HepG2 (cell line): ENCODE results near the gene NFYC. TPM values are rescaled to one million over a fixed set of nuclear protein-coding genes. Genes with fewer than 3 reads are reported as not detected.

Source experiments
- FOSL1 ChIP-seq: sonication (generic); formaldehyde crosslinking; IDR thresholded peaks from 2 replicates; pipeline ENCODE4 v1.9.0; 2021; ENCODE audit warnings: missing genetic modification reagents, borderline replicate concordance
- FOXA3 ChIP-seq: IDR thresholded peaks from 2 replicates; pipeline ENCODE4 v1.6.1; 2016; ENCODE audit warnings: missing genetic modification reagents, missing compliant biosample characterization
- GTF3A ChIP-seq: sonication (generic); formaldehyde crosslinking; conservative IDR thresholded peaks from 2 replicates; pipeline ENCODE4 v1.4.0; 2020; ENCODE audit warnings: mild to moderate bottlenecking, missing genetic modification reagents
- HOXA9 ChIP-seq: sonication (generic); formaldehyde crosslinking; IDR thresholded peaks from 2 replicates; pipeline ENCODE4 v1.8.1; 2022; ENCODE audit warnings: missing genetic modification reagents, mild to moderate bottlenecking, moderate library complexity, borderline replicate concordance
- RBM39 ChIP-seq: fragments of 200-400 bp; formaldehyde crosslinking; IDR thresholded peaks from one replicate; pipeline ENCODE4 v1.6.1; 2018; ENCODE audit warnings: antibody characterized with exemption, mild to moderate bottlenecking, low read depth, low read length; ENCODE audit not compliant: poor library complexity, severe bottlenecking
- RNF219 ChIP-seq: sonication (generic); formaldehyde crosslinking; IDR thresholded peaks from 2 replicates; pipeline ENCODE4 v1.5.0; 2020; ENCODE audit warnings: mild to moderate bottlenecking, missing genetic modification reagents
- SP5 ChIP-seq: IDR thresholded peaks from 2 replicates; pipeline ENCODE4 v1.6.1; 2016; ENCODE audit warnings: low read depth, borderline replicate concordance
- ZKSCAN5 ChIP-seq: sonication (generic); formaldehyde crosslinking; IDR thresholded peaks from 2 replicates; pipeline ENCODE4 v1.5.1; 2020; ENCODE audit warnings: mild to moderate bottlenecking, missing genetic modification reagents
- ZNF333 ChIP-seq: sonication (generic); formaldehyde crosslinking; IDR thresholded peaks from 2 replicates; pipeline ENCODE4 v1.4.0; 2020; ENCODE audit warnings: mild to moderate bottlenecking, missing genetic modification reagents, borderline replicate concordance
- ZNF503 ChIP-seq: sonication (generic); formaldehyde crosslinking; IDR thresholded peaks from 2 replicates; pipeline ENCODE4 v1.4.0; 2020; ENCODE audit warnings: missing genetic modification reagents
- ZNF543 ChIP-seq: sonication (generic); formaldehyde crosslinking; IDR thresholded peaks from 2 replicates; pipeline ENCODE4 v1.4.0; 2020; ENCODE audit warnings: mild to moderate bottlenecking, missing genetic modification reagents
- ZNF713 ChIP-seq: sonication (generic); formaldehyde crosslinking; IDR thresholded peaks from 2 replicates; pipeline ENCODE4 v1.4.0; 2020; ENCODE audit warnings: mild to moderate bottlenecking, missing genetic modification reagents
- ZNF747 ChIP-seq: sonication (generic); formaldehyde crosslinking; IDR thresholded peaks from 2 replicates; pipeline ENCODE4 v1.8.1; 2023; ENCODE audit warnings: missing genetic modification reagents, mild to moderate bottlenecking, borderline replicate concordance
- polyA plus RNA-seq, 8 experiments: library from polyadenylated mRNA; depleted of rRNA in 3 of 8; stranded (reverse) in 7 of 8; unstranded in 1 of 8; fragments of >200 nt; fragmentation: Illumina TruSeq in 4 of 8; extraction: Trizol in 4 of 8; gene quantifications; 2 replicates each; pipeline versions ENCODE4 v1.2.1 to v1.2.3, GENCODE V29; 2011 to 2016; ENCODE audit warnings: low read depth in 4 of 8, missing spikeins in 1 of 8, mixed read lengths in 1 of 8; ENCODE audit not compliant: insufficient read depth in 1 of 8
- total RNA-seq, 5 experiments: library from RNA; depleted of rRNA; stranded (reverse); fragments of >200 nt; fragmentation: Illumina TruSeq; extraction: Trizol; gene quantifications; 2 replicates each; pipeline ENCODE4 v1.2.3, GENCODE V29; 2016; ENCODE audit warnings: low read depth in 1 of 5
- TF ChIP-seq, protein P1 (sequence below), 2 experiments: sonication (generic) in 1 of 2; formaldehyde crosslinking in 1 of 2; IDR thresholded peaks; 2 replicates each; pipeline versions ENCODE4 v1.4.0 to v1.6.1; 2016 to 2020; ENCODE audit warnings: borderline replicate concordance in 1 of 2, low read depth in 1 of 2, mild to moderate bottlenecking in 1 of 2, missing genetic modification reagents in 1 of 2
- TF ChIP-seq, protein P2 (sequence below): sonication (generic); formaldehyde crosslinking; conservative IDR thresholded peaks from 2 replicates; pipeline ENCODE4 v1.4.0; 2020; ENCODE audit warnings: missing genetic modification reagents

NFYC gene
- total and polyA plus RNA-seq, 2 of the 13 experiments (the other 11 are each of a cell fraction or from before 2014, with no cell fraction given): 33.9 to 73.7 TPM

- TF ChIP-seq, protein P1, sequence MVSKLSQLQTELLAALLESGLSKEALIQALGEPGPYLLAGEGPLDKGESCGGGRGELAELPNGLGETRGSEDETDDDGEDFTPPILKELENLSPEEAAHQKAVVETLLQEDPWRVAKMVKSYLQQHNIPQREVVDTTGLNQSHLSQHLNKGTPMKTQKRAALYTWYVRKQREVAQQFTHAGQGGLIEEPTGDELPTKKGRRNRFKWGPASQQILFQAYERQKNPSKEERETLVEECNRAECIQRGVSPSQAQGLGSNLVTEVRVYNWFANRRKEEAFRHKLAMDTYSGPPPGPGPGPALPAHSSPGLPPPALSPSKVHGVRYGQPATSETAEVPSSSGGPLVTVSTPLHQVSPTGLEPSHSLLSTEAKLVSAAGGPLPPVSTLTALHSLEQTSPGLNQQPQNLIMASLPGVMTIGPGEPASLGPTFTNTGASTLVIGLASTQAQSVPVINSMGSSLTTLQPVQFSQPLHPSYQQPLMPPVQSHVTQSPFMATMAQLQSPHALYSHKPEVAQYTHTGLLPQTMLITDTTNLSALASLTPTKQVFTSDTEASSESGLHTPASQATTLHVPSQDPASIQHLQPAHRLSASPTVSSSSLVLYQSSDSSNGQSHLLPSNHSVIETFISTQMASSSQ (IDR thresholded peaks at IDR 0.05; ENCODE audit: low read depth): no peak
- TF ChIP-seq, protein P1 (CRISPR knock-in tag; IDR thresholded peaks at IDR 0.05; ENCODE audit: borderline replicate concordance): peak; percentile 85; the same call in 1 of the 2 replicates
- TF ChIP-seq ZKSCAN5 (CRISPR knock-in tag) (no peak), ZNF503 (peak; percentile 41; the same call in 1 of the 2 replicates), FOSL1 (CRISPR knock-in tag) (no peak), RBM39 (peak; percentile 99), ZNF747 (peak; percentile 85; the same call in 1 of the 2 replicates), GTF3A (CRISPR knock-in tag) (no peak), ZNF333 (CRISPR knock-in tag) (no peak), ZNF713 (no peak), HOXA9 (CRISPR knock-in tag) (no peak; the same call in 1 of the 2 replicates), RNF219 (0 out of 2 replicates have a peak, but pooled peaks have one; percentile 19), SP5 (CRISPR knock-in tag) (no peak), ZNF543 (CRISPR knock-in tag) (peak; percentile 95; the same call in 1 of the 2 replicates), FOXA3 (CRISPR knock-in tag) (peak; percentile 36; the same call in 1 of the 2 replicates)
- TF ChIP-seq, protein P2, sequence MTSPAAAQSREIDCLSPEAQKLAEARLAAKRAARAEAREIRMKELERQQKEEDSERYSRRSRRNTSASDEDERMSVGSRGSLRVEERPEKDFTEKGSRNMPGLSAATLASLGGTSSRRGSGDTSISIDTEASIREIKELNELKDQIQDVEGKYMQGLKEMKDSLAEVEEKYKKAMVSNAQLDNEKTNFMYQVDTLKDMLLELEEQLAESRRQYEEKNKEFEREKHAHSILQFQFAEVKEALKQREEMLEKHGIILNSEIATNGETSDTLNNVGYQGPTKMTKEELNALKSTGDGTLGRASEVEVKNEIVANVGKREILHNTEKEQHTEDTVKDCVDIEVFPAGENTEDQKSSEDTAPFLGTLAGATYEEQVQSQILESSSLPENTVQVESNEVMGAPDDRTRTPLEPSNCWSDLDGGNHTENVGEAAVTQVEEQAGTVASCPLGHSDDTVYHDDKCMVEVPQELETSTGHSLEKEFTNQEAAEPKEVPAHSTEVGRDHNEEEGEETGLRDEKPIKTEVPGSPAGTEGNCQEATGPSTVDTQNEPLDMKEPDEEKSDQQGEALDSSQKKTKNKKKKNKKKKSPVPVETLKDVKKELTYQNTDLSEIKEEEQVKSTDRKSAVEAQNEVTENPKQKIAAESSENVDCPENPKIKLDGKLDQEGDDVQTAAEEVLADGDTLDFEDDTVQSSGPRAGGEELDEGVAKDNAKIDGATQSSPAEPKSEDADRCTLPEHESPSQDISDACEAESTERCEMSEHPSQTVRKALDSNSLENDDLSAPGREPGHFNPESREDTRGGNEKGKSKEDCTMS: 0 out of 2 replicates have a peak, but pooled peaks have one; percentile 25
Measured at GRCh38 chr1:40691538-40692428, at the start of gene NFYC (continued).
